K562 (cell line): Measurements from ENCODE around the gene PNPLA7. TPM values are rescaled to one million over a fixed set of nuclear protein-coding genes. Genes with fewer than 3 reads are reported as not detected.

ENCODE experiments used
- ATAC-seq: fragments of 200-7000 bp; cut with Tn5 transposase; 3 replicates; pipeline ENCODE4 v1.9.1; 2020; ENCODE audit warnings: moderate library complexity
- BruUV-seq: library from RNA; stranded (reverse); fragments of 400-500 nt; replicated peaks from 2 replicates; lab custom pipeline; 2021; lab: Mats Ljungman, UMichigan
- CTCF ChIA-PET: fragments of 300-600 bp; formaldehyde crosslinking; extraction: SDS; loops from one replicate; lab custom pipeline; 2021; ENCODE audit warnings: low intra/inter-chr PET ratio; lab: Yijun Ruan, JAX
- POLR2A ChIA-PET: fragments of 300-600, 350-650 bp; sonication (Branson Sonifier 250); formaldehyde crosslinking; extraction: SDS; loops from one replicate; lab custom pipeline; 2021; ENCODE audit warnings: antibody characterized with exemption, inconsistent platforms; lab: Yijun Ruan, JAX
- DNase-seq, 4 experiments: peaks; one replicate each; pipeline versions ENCODE4 v3.0.0 to v3.0.0-alpha.2; 2011 to 2018; ENCODE audit warnings: low spot score in 3 of 4, mixed read lengths in 3 of 4; ENCODE audit errors: extremely low read depth in 1 of 4
- FAIRE-seq: peaks from 2 replicates; lab custom pipeline; 2011; peaks lifted over from hg19 to GRCh38; lab: Jason Lieb, UNC
- H2AFZ ChIP-seq: 2 replicates; pipeline ENCODE4 v1.6.0; 2011; ENCODE audit warnings: low read depth, low read length, control low read depth, inconsistent platforms
- H3K27ac ChIP-seq: fragments of 200-600 bp; 3 replicates; pipeline ENCODE4 v1.8.0; 2011; ENCODE audit warnings: low read depth, mild to moderate bottlenecking, control low read depth, inconsistent platforms, low read length, moderate library complexity, mixed read lengths; ENCODE audit errors: extremely low read depth
- H3K27me3 ChIP-seq, 2 experiments: fragments of 300-600 bp in 1 of 2; 2 replicates in 1 of 2; 3 replicates in 1 of 2; pipeline versions ENCODE4 v1.6.0 to v1.8.0; 2011; ENCODE audit warnings: inconsistent platforms in 2 of 2, low read length in 2 of 2, mild to moderate bottlenecking in 1 of 2, mixed read lengths in 1 of 2, moderate library complexity in 1 of 2; ENCODE audit not compliant: control insufficient read depth in 2 of 2, insufficient read depth in 2 of 2
- H3K36me3 ChIP-seq: fragments of 300-600 bp; 3 replicates; pipeline ENCODE4 v1.8.0; 2011; ENCODE audit warnings: mild to moderate bottlenecking, low read length, inconsistent platforms; ENCODE audit not compliant: control insufficient read depth, insufficient read depth
- H3K4me1 ChIP-seq, 2 experiments: fragments of 200-600 bp in 1 of 2; replicated peaks in 1 of 2; 2 replicates in 1 of 2; 3 replicates in 1 of 2; pipeline versions ENCODE4 v1.5.1 to v1.8.0; 2011; ENCODE audit warnings: inconsistent platforms in 2 of 2, low read length in 2 of 2, mild to moderate bottlenecking in 1 of 2, mixed read lengths in 1 of 2, moderate library complexity in 1 of 2; ENCODE audit not compliant: control insufficient read depth in 2 of 2, insufficient read depth in 2 of 2
- H3K4me2 ChIP-seq: 2 replicates; pipeline ENCODE4 v1.6.1; 2011; ENCODE audit warnings: low read length, control low read depth, inconsistent platforms, mixed read lengths; ENCODE audit not compliant: insufficient read depth
- H3K4me3 ChIP-seq: fragments of 200-600 bp; sonication (generic), shearing (Covaris generic); 2 replicates; pipeline ENCODE4 v1.5.1; 2016; ENCODE audit warnings: control low read depth, inconsistent platforms
- H3K79me2 ChIP-seq: fragments of 200-600 bp; 3 replicates; pipeline ENCODE4 v1.8.0; 2011; ENCODE audit warnings: low read length, inconsistent platforms; ENCODE audit not compliant: control insufficient read depth, insufficient read depth
- H3K9ac ChIP-seq, 2 experiments: 2 replicates each; pipeline versions ENCODE4 v1.6.0 to v1.6.1; 2011; ENCODE audit warnings: low read depth in 2 of 2, low read length in 2 of 2, control low read depth in 1 of 2, inconsistent platforms in 1 of 2, mild to moderate bottlenecking in 1 of 2, mixed read lengths in 1 of 2; ENCODE audit not compliant: insufficient read depth in 1 of 2
- H3K9me1 ChIP-seq: one replicate; pipeline ENCODE4 v1.6.0; 2011; ENCODE audit warnings: inconsistent platforms, mild to moderate bottlenecking, low read length, moderate library complexity; ENCODE audit not compliant: control insufficient read depth, insufficient read depth
- H3K9me3 ChIP-seq: replicated peaks from 2 replicates; pipeline ENCODE4 v1.5.1; 2011; ENCODE audit warnings: low read depth, low read length, inconsistent platforms; ENCODE audit not compliant: control insufficient read depth, insufficient read depth
- H4K20me1 ChIP-seq: replicated peaks from 2 replicates; pipeline ENCODE4 v1.6.1; 2011; ENCODE audit warnings: low read length, inconsistent platforms, mixed read lengths; ENCODE audit not compliant: control insufficient read depth, insufficient read depth
- ARID4B ChIP-seq: sonication (generic); formaldehyde crosslinking; IDR thresholded peaks from 2 replicates; pipeline ENCODE4 v1.8.0; 2022; ENCODE audit warnings: mild to moderate bottlenecking, missing genetic modification reagents
- CREB3 ChIP-seq: fragments of 450-650 bp; conservative IDR thresholded peaks from 2 replicates; pipeline ENCODE4 v1.6.1; 2016; ENCODE audit warnings: missing genetic modification characterization, low read depth, mild to moderate bottlenecking, missing compliant biosample characterization, moderate library complexity
- EP400 ChIP-seq: fragments of 450-650 bp; IDR thresholded peaks from 2 replicates; pipeline ENCODE4 v1.6.1; 2017; ENCODE audit warnings: antibody characterized with exemption, mild to moderate bottlenecking, moderate library complexity
- ERF ChIP-seq: fragments of 450-650 bp; formaldehyde crosslinking; IDR thresholded peaks from 2 replicates; pipeline ENCODE4 v1.4.0; 2020; ENCODE audit warnings: mild to moderate bottlenecking, mixed read lengths
- MAFF ChIP-seq: IDR thresholded peaks from 2 replicates; pipeline ENCODE4 v1.6.1; 2012; ENCODE audit warnings: low read length, improper control_type of control experiment
- MYC ChIP-seq, 2 experiments: fragments of 250-450 bp in 1 of 2; sonication (Bioruptor Pico) in 1 of 2; IDR thresholded peaks; 2 replicates each; pipeline versions ENCODE4 v1.5.1 to v1.6.1; 2012 to 2021; ENCODE audit warnings: low read depth in 2 of 2, borderline replicate concordance in 1 of 2, improper control_type of control experiment in 1 of 2, low read length in 1 of 2, mild to moderate bottlenecking in 1 of 2, moderate library complexity in 1 of 2
- NFIC ChIP-seq: fragments of 450-650 bp; IDR thresholded peaks from 2 replicates; pipeline ENCODE4 v1.6.1; 2017; ENCODE audit warnings: mild to moderate bottlenecking, inconsistent platforms
- RBFOX2 ChIP-seq: fragments of 200-400 bp; formaldehyde crosslinking; IDR thresholded peaks from 2 replicates; pipeline ENCODE4 v1.6.1; 2017; ENCODE audit warnings: low read depth, mild to moderate bottlenecking, low read length, moderate library complexity
- RBM39 ChIP-seq: fragments of 200-400 bp; formaldehyde crosslinking; optimal IDR thresholded peaks from 2 replicates; pipeline ENCODE3; 2018; ENCODE audit warnings: low read depth, low read length
- RNF2 ChIP-seq: sonication (generic); IDR thresholded peaks from 2 replicates; pipeline ENCODE4 v1.6.1; 2016
- TCF7 ChIP-seq: sonication (generic); IDR thresholded peaks from 2 replicates; pipeline ENCODE4 v1.6.1; 2016; ENCODE audit warnings: antibody characterized with exemption, borderline replicate concordance
- USF1 ChIP-seq: sonication (generic); formaldehyde crosslinking; IDR thresholded peaks from 2 replicates; pipeline ENCODE4 v1.9.0; 2022; ENCODE audit warnings: mild to moderate bottlenecking, missing genetic modification reagents
- ZBTB9 ChIP-seq: fragments of 450-650 bp; formaldehyde crosslinking; IDR thresholded peaks from 2 replicates; pipeline ENCODE4 v1.4.0; 2020; ENCODE audit warnings: mild to moderate bottlenecking, moderate library complexity
- whole genome bisulfite sequencing: fragments of 100-300 bp; shearing (Covaris generic); methylation state at CpG from one replicate; pipeline ENCODE4 v1.1.6; 2016; ENCODE audit warnings: low coverage, mixed read lengths; ENCODE audit not compliant: insufficient coverage; ENCODE audit errors: missing lambda C conversion rate; 5-methylcytosine and 5-hydroxymethylcytosine counted together
- in situ Hi-C: fragments of 300-500 bp; cut with MboI; formaldehyde crosslinking; loops from 4 replicates; pipeline ENCODE4 v1.15.0; 2018; ENCODE audit warnings: inconsistent platforms, mixed read lengths
- intact Hi-C: fragments of 100-400 bp; cut with micrococcal nuclease; formaldehyde crosslinking; loops from 2 replicates; pipeline ENCODE4 v1.14.2; 2022
- polyA plus RNA-seq, 8 experiments: library from polyadenylated mRNA; depleted of rRNA in 4 of 8; stranded (reverse) in 5 of 8; unstranded in 3 of 8; fragments of >200 nt; fragmentation: Nextera tagmentation in 2 of 8; fragmentation: Illumina TruSeq in 1 of 8; extraction: Ambion mirVana in 2 of 8; extraction: Trizol in 1 of 8; gene quantifications; 2 replicates each; pipeline versions ENCODE4 v1.2.1 to v1.2.3, GENCODE V29; 2011 to 2014; ENCODE audit warnings: inconsistent platforms in 1 of 8, missing spikeins in 1 of 8
- total RNA-seq, 7 experiments: library from RNA; depleted of rRNA in 6 of 7; stranded (reverse); fragments of >200 nt in 6 of 7; fragmentation: Illumina TruSeq in 2 of 7; extraction: Trizol in 2 of 7; gene quantifications; 2 replicates each; pipeline versions ENCODE4 v1.2.1 to v1.2.3, GENCODE V29; 2011 to 2021; ENCODE audit warnings: low replicate concordance in 1 of 7

PNPLA7 gene
- total and polyA plus RNA-seq, 9 of the 15 experiments (the other 6 are each of a cell fraction or from before 2014, with no cell fraction given), result 0.01 to 0.85 (median 0.19) TPM; not detected in 1

- intact Hi-C loops (no loop called here), in situ Hi-C loops (no loop called here)
- H3K4me1 ChIP-seq, result peaks cover 11 to 89% of the 10 kb centered on the region in 2 experiments
- BruUV-seq, result no TSS peak
- CTCF ChIA-PET, result no interaction called here
- H4K20me1 ChIP-seq, result no peaks in the 10 kb centered on the region
- no peak for DNase-seq
- H3K36me3 ChIP-seq, result peaks cover 61% of the 10 kb centered on the region
- H3K4me2 ChIP-seq, result peak overlapping the region; percentile 71
- H2AFZ ChIP-seq, result no peak overlapping the region
- peak overlapping the region; percentile 34 for H3K4me3 ChIP-seq
- FAIRE-seq, result no peak
- H3K27me3 ChIP-seq, result no peaks in the 10 kb centered on the region
- H3K27ac ChIP-seq, result peak overlapping the region; percentile 51; the same call in 2 of the 3 replicates
- WGBS, result 72% methylated on average over 27 of the region's 30 CpGs
- H3K79me2 ChIP-seq, result peaks cover 12% of the 10 kb centered on the region
- H3K9me1 ChIP-seq, result no peaks in the 10 kb centered on the region
- H3K9ac ChIP-seq, result peak overlapping the region in 1 of 2 experiments; percentile 91; a peak in 2 of 4 replicates
- POLR2A ChIA-PET, result interaction anchor here (0.5 kb wide), 1 partner anchor 24 kb away, joined by 3 read pairs; no protein-coding TSS in a partner anchor
- peak; percentile 3; the same call in 2 of the 3 replicates for ATAC-seq
- H3K9me3 ChIP-seq, result no peaks in the 10 kb centered on the region
- TF ChIP-seq MAFF (no peak), TCF7 (no peak), USF1 (CRISPR knock-in tag) (peak; percentile 65; the same call in 1 of the 2 replicates), RNF2 (no peak), RBM39 (no peak), MYC (IDR thresholded peaks at IDR 0.05; ENCODE audit: low read depth, low read length) (0 out of 2 replicates have a peak, but pooled peaks have one; percentile 33), MYC (CRISPR knock-in tag; IDR thresholded peaks at IDR 0.05; ENCODE audit: borderline replicate concordance, low read depth) (no peak), ERF (CRISPR knock-in tag) (no peak), NFIC (peak; percentile 59), ZBTB9 (no peak), CREB3 (tag) (no peak), ARID4B (CRISPR knock-in tag) (peak; percentile 50; the same call in 1 of the 2 replicates), RBFOX2 (peak; percentile 48), EP400 (no peak)
Measured at GRCh38 chr9:137454597-137455358, 95.4 kb downstream of the PNPLA7 start.
